Uterus (tissue), 2 donors: ENCODE results near the gene SF3A2.

Experiments used
- POLR2A ChIP-seq, 2 donors: fragments of 450-650 bp; IDR thresholded peaks; one replicate each; pipeline ENCODE4 v1.6.1; 2016; ENCODE audit warnings: antibody characterized with exemption in 2 of 2, mild to moderate bottlenecking in 1 of 2, moderate library complexity in 1 of 2
- TF ChIP-seq, protein P1 (sequence below), 4 experiments: fragments of 200-600 bp in 2 of 4; fragments of 450-650 bp in 2 of 4; sonication (generic) in 2 of 4; IDR thresholded peaks; one replicate each; pipeline ENCODE4 v1.5.1; 2016 to 2019; ENCODE audit warnings: antibody characterized with exemption in 4 of 4, mild to moderate bottlenecking in 2 of 4, moderate library complexity in 1 of 4

DNA sequence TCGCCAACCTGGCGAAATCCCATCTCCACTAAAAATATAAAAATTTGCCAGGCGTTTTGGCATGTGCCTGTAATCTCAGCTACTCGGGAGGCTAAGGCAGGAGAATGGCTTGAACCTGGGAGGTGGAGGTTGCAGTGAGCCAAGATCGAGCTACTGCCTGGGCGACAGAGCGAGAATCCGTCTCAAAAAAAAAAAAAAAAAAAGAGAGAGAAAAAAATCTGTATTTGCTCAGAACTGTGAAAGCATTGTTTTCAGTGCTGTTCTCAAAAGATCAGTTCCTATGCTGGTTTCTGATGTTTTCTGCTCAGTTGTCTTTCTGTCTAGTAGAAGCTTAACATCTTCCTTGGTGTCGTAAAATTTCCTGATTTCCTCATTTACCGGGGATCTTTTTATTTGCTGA is 2.5 kb downstream of the SF3A2 start:
- TF ChIP-seq, protein P1, sequence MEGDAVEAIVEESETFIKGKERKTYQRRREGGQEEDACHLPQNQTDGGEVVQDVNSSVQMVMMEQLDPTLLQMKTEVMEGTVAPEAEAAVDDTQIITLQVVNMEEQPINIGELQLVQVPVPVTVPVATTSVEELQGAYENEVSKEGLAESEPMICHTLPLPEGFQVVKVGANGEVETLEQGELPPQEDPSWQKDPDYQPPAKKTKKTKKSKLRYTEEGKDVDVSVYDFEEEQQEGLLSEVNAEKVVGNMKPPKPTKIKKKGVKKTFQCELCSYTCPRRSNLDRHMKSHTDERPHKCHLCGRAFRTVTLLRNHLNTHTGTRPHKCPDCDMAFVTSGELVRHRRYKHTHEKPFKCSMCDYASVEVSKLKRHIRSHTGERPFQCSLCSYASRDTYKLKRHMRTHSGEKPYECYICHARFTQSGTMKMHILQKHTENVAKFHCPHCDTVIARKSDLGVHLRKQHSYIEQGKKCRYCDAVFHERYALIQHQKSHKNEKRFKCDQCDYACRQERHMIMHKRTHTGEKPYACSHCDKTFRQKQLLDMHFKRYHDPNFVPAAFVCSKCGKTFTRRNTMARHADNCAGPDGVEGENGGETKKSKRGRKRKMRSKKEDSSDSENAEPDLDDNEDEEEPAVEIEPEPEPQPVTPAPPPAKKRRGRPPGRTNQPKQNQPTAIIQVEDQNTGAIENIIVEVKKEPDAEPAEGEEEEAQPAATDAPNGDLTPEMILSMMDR (IDR thresholded peaks at IDR 0.05): no peak
- no peak for TF ChIP-seq POLR2A (IDR thresholded peaks at IDR 0.05)
